ENCODE results near the gene EFCAB8. TPM values are rescaled to one million over a fixed set of nuclear protein-coding genes. Genes with fewer than 3 reads are reported as not detected.

The EFCAB8 gene
- total RNA-seq, 1 donor from 2014 or later = 0.41 TPM

- H3K4me1 Mint-ChIP-seq (ENCODE audit: low read depth, unreplicated experiment) = peaks cover 1% of the 10 kb centered on the region
- DNase-seq (ENCODE audit: low read depth) = no peak
Observed at GRCh38 chr20:32970115-32970972, 111.6 kb downstream of the EFCAB8 start.

GRCh38 chr20:32970973-32971300 is 112.2 kb downstream of the EFCAB8 start:
- Histone ChIP-seq H4K20me1 (ENCODE audit: insufficient read depth, low read length) (no peaks in the 10 kb centered on the region), H3K4me1 (ENCODE audit: insufficient read depth, low read length) (peaks cover 3% of the 10 kb centered on the region), H3K9ac (ENCODE audit: low read length) (no peak overlapping the region), H3K4me3 (ENCODE audit: insufficient read depth, low read depth, low read length) (no peak overlapping the region), H3K27ac (ENCODE audit: low read depth, low read length) (no peak overlapping the region), H2AFZ (ENCODE audit: low read depth, low read length) (peak overlapping the region; percentile 66), H3K27me3 (ENCODE audit: insufficient read depth, low read length) (no peaks in the 10 kb centered on the region), H3K4me2 (ENCODE audit: low read length) (no peak overlapping the region), H3K79me2 (ENCODE audit: insufficient read depth, low read length) (no peaks in the 10 kb centered on the region), H3K36me3 (ENCODE audit: insufficient read depth, low read length) (no peaks in the 10 kb centered on the region), H3K9me3 (ENCODE audit: insufficient read depth, low read depth, low read length) (no peaks in the 10 kb centered on the region)
- Mint-ChIP-seq H3K27me3 (ENCODE audit: low read depth, unreplicated experiment) (peaks cover 12% of the 10 kb centered on the region), H3K4me3 (ENCODE audit: unreplicated experiment) (no peak overlapping the region), H3K4me1 (ENCODE audit: low read depth, unreplicated experiment) (peaks cover 1% of the 10 kb centered on the region), H3K9me3 (ENCODE audit: unreplicated experiment) (no peaks in the 10 kb centered on the region), H3K36me3 (ENCODE audit: low read depth, unreplicated experiment) (peaks cover 3% of the 10 kb centered on the region), H3K27ac (ENCODE audit: unreplicated experiment) (no peak overlapping the region)
- DNase-seq (ENCODE audit: low read depth) (no peak), FAIRE-seq (no peak)
- TF ChIP-seq CTCF (IDR thresholded peaks at IDR 0.05; ENCODE audit: insufficient read depth, low read depth, low read length) (no peak), EZH2 (IDR thresholded peaks at IDR 0.05; ENCODE audit: insufficient read depth, low read length) (no peak)

More at GRCh38 chr20:32970115-32970972, 111.6 kb downstream of the EFCAB8 start:
- H2AFZ ChIP-seq (ENCODE audit: low read depth, low read length) = no peak overlapping the region
- H3K79me2 ChIP-seq (ENCODE audit: insufficient read depth, low read length) = no peaks in the 10 kb centered on the region
- no peak overlapping the region for H3K4me3 ChIP-seq (ENCODE audit: insufficient read depth, low read depth, low read length)
- peaks cover 3% of the 10 kb centered on the region for H3K36me3 Mint-ChIP-seq (ENCODE audit: low read depth, unreplicated experiment)
- peaks cover 13% of the 10 kb centered on the region for H3K27me3 Mint-ChIP-seq (ENCODE audit: low read depth, unreplicated experiment)
- no peak overlapping the region for H3K27ac Mint-ChIP-seq (ENCODE audit: unreplicated experiment)
- no peaks in the 10 kb centered on the region for H3K27me3 ChIP-seq (ENCODE audit: insufficient read depth, low read length)
- no peak overlapping the region for H3K27ac ChIP-seq (ENCODE audit: low read depth, low read length)
- FAIRE-seq = no peak
- H3K9ac ChIP-seq (ENCODE audit: low read length) = no peak overlapping the region
- TF ChIP-seq CTCF (IDR thresholded peaks at IDR 0.05; ENCODE audit: insufficient read depth, low read depth, low read length) = no peak
- TF ChIP-seq EZH2 (IDR thresholded peaks at IDR 0.05; ENCODE audit: insufficient read depth, low read length) = no peak
- H3K4me1 ChIP-seq (ENCODE audit: insufficient read depth, low read length) = peaks cover 3% of the 10 kb centered on the region
- H3K4me2 ChIP-seq (ENCODE audit: low read length) = no peak overlapping the region
- H3K4me3 Mint-ChIP-seq (ENCODE audit: unreplicated experiment) = no peak overlapping the region
- no peaks in the 10 kb centered on the region for H3K9me3 Mint-ChIP-seq (ENCODE audit: unreplicated experiment)
- no peaks in the 10 kb centered on the region for H3K9me3 ChIP-seq (ENCODE audit: insufficient read depth, low read depth, low read length)
- H3K36me3 ChIP-seq (ENCODE audit: insufficient read depth, low read length) = no peaks in the 10 kb centered on the region
- no peaks in the 10 kb centered on the region for H4K20me1 ChIP-seq (ENCODE audit: insufficient read depth, low read length)

GRCh38 chr20:32971703-32972161 is 113.0 kb downstream of the EFCAB8 start:
- Histone ChIP-seq H3K4me3 (ENCODE audit: insufficient read depth, low read depth, low read length) (no peak overlapping the region), H3K27me3 (ENCODE audit: insufficient read depth, low read length) (no peaks in the 10 kb centered on the region), H3K4me1 (ENCODE audit: insufficient read depth, low read length) (peaks cover 3% of the 10 kb centered on the region), H3K4me2 (ENCODE audit: low read length) (peak overlapping the region; percentile 8), H3K9me3 (ENCODE audit: insufficient read depth, low read depth, low read length) (no peaks in the 10 kb centered on the region), H3K27ac (ENCODE audit: low read depth, low read length) (no peak overlapping the region), H3K36me3 (ENCODE audit: insufficient read depth, low read length) (no peaks in the 10 kb centered on the region), H2AFZ (ENCODE audit: low read depth, low read length) (peak overlapping the region; percentile 66), H4K20me1 (ENCODE audit: insufficient read depth, low read length) (no peaks in the 10 kb centered on the region), H3K9ac (ENCODE audit: low read length) (no peak overlapping the region), H3K79me2 (ENCODE audit: insufficient read depth, low read length) (no peaks in the 10 kb centered on the region)
- H3K4me3 Mint-ChIP-seq (ENCODE audit: unreplicated experiment) = no peak overlapping the region
- DNase-seq (ENCODE audit: low read depth) (no peak), FAIRE-seq (no peak)
- TF ChIP-seq EZH2 (IDR thresholded peaks at IDR 0.05; ENCODE audit: insufficient read depth, low read length) = no peak
- TF ChIP-seq CTCF (IDR thresholded peaks at IDR 0.05; ENCODE audit: insufficient read depth, low read depth, low read length) = no peak
- peaks cover 3% of the 10 kb centered on the region for H3K36me3 Mint-ChIP-seq (ENCODE audit: low read depth, unreplicated experiment)
- H3K4me1 Mint-ChIP-seq (ENCODE audit: low read depth, unreplicated experiment) = peaks cover 1% of the 10 kb centered on the region
- H3K9me3 Mint-ChIP-seq (ENCODE audit: unreplicated experiment) = no peaks in the 10 kb centered on the region
- peaks cover 10% of the 10 kb centered on the region for H3K27me3 Mint-ChIP-seq (ENCODE audit: low read depth, unreplicated experiment)
- H3K27ac Mint-ChIP-seq (ENCODE audit: unreplicated experiment) = no peak overlapping the region

All from astrocyte (in vitro differentiated cells and primary cell).